ENCODE results near the gene FOSL2.

The FOSL2 gene

GRCh38 chr2:28433935-28434599 is 41.4 kb downstream of the FOSL2 start:
- no peak for DNase-seq (ENCODE audit: low read depth)

- DNase-seq (ENCODE audit: low read depth), result no peak
Measured at GRCh38 chr2:28434600-28434989, 41.9 kb downstream of the FOSL2 start.

GRCh38 chr2:28435241-28435640 is 42.6 kb downstream of the FOSL2 start:
- DNase-seq (ENCODE audit: low read depth), result no peak

DNA sequence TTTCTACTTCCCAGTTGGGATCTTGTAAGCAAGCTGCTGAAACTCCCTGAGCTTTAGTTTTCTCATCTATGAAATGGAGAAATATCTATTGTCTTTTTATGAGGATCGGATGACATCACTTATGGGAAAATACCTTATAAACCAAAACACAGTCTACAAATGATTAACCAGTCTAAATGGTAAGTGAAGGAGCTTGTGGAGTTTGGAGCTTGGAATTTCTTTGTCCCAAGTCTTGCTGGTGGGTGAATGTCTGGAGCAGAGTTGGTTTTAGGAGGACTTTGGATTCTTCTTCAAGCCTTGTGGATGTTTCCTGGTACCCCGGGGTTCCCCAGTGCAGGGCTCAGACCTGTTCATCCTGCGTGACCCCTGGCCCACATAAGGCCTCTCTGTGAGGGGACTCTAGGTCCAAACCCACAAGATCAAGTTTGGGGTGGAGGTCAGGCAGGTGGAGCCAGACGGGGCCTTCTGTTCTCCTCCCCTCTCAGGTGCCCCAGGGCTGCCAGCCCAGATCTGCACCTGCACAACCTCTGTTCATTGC is 43.2 kb downstream of the FOSL2 start:
- no peak for DNase-seq (ENCODE audit: low read depth)

DNA sequence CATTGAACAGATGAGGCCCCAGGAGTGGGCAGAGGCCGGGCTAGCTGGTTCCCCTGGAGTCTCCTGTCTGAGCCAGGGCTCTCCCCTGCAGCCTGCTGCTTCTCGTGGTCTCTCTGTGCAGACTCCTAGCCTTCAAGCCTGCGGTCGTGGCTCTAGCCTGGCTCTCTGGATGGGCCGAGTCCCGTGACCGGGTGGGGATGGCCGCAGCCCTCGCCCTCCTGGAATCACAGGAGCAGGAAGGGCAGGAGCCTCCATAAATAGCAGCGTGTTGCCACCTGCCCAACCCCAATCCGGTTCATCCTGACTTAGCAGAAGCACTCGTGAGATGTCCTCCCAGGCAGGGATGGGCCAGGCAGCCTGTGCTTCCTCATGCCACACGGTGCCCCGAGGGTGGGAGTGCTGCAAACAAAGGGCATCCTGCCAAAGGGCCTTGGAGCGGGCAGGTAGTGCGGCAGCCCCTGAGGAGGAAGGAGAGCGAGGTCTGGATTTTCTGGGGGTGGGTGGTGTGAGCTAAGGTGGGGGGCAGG is 43.9 kb downstream of the FOSL2 start:
- DNase-seq (ENCODE audit: low read depth), result no peak

GRCh38 chr2:28437149-28437835 is 44.6 kb downstream of the FOSL2 start:
- DNase-seq (ENCODE audit: low read depth), result no peak

DNA sequence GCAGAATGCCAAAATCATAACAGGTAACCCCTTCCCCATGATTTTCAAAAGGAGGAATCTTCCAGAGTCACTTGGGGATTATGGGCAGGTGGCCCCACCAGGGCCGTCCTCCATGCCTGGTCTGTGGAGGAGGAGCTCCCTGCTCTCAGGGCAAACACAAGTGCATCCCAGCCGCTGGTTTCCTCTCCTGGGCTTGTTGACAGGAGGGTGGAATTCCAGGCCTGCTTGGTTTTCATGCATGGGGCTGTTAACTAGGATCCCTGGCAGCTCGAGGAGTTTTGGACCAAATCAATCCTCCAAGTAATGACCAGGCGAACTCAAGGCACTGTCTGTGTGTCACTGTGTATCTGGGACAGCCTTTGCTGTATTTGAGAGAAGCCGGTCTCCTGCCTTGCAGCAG is 45.3 kb downstream of the FOSL2 start:
- no peak for DNase-seq (ENCODE audit: low read depth)

- DNase-seq (ENCODE audit: low read depth), result no peak
Measured at GRCh38 chr2:28438532-28439063, 45.9 kb downstream of the FOSL2 start.

DNA sequence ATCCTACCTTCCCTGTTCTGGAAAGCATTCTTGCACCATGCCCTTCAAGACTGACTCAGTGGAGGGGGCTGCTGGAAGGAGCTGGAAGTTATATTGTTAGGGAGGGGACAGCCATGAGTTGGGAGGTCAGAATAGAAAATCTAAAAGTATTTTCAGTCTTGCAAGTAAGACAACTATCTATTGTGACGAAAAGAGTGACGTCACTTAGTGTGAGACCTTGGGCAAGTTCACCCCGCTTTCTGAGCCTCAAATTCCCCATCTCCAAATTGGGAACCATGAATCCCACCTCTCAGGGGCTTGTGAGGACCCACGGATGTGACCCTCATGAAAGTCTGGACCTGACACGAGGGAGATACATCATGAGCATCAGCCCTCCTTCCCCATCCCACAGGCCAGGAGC is 46.5 kb downstream of the FOSL2 start:
- no peak for DNase-seq (ENCODE audit: low read depth)

GRCh38 chr2:28439763-28440162 is 47.1 kb downstream of the FOSL2 start:
- no peak for DNase-seq (ENCODE audit: low read depth)

DNA sequence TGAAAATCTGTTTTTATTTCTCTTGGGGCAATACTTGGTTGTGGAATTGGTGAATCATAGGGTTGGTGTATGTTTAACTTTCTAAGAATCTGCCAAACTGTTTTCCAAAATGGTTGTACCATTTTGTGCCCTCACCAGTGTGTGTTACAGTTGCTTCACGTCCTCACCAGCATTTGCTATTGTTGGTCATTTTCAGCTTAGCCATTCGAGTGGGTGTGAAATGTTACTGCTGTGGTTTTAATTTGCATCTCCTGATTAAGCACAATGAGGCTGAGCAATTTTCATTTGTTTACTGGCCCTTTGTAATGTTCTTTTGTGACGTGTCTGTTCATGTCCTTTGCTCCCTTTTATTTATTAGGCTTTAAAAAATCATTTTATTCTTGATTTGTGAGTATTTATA is 49.7 kb downstream of the FOSL2 start:
- no peak for DNase-seq (ENCODE audit: low read depth)

- no peak for DNase-seq (ENCODE audit: low read depth)
Measured at GRCh38 chr2:28444956-28445355, 52.3 kb downstream of the FOSL2 start.

DNA sequence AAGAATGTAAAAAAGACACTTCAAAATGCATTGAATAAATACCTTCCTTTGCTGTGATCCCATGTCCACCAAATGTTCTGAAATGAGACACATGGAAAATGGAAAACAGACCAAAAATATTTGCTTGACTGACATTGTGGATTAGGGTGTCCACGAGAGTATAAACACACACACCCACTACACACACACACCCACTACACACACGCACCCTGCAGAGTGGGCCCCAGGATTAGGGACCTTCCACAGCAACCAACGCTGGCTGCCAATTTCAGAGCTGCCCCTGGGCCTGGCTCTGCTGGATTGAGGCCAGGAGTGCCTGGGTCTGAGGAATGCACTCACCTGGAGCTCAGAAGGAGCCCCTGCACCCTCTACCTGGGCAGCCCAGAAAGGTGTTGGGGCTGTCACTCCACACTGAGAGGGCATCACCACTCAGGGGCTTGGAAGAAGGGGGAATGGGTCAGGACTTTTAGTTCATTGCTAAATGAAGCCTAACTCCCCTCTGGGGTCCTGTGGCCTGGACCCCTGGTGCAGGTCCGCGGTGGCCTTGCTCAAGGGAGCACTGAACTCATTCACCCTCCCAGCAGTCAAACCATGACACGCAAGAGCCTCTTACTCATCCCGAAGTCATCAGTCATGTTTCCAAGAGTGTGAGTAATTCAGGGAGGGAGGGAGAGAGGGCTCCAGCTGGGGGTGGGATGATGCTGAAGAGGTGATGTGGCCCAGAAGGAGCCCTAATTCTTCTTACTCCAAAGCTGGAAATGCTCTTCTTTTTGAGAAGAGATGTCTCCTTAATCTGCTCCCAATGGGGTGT is 53.0 kb downstream of the FOSL2 start:
- DNase-seq (ENCODE audit: low read depth), result no peak

DNA sequence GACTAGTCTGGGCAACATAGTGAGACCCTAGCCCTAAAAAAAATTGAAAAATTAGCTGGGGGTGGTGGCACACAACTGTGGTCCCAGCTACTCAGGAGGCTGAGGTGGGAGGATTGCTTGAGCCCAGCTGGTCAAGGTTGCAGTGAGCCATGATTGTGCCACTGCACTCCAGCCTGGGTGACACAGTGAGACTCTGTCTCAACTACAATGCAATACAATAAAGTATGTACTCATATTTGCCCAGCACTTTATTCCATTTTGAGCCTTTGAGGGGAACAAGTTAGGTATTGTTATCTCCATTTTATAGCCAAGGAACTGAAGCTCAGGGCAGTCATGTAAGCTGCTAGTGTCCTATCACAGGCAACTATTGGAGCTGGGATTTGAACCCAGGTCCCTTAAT is 53.9 kb downstream of the FOSL2 start:
- no peak for DNase-seq (ENCODE audit: low read depth)

GRCh38 chr2:28447086-28447485 is 54.4 kb downstream of the FOSL2 start:
- DNase-seq (ENCODE audit: low read depth), result no peak

DNA sequence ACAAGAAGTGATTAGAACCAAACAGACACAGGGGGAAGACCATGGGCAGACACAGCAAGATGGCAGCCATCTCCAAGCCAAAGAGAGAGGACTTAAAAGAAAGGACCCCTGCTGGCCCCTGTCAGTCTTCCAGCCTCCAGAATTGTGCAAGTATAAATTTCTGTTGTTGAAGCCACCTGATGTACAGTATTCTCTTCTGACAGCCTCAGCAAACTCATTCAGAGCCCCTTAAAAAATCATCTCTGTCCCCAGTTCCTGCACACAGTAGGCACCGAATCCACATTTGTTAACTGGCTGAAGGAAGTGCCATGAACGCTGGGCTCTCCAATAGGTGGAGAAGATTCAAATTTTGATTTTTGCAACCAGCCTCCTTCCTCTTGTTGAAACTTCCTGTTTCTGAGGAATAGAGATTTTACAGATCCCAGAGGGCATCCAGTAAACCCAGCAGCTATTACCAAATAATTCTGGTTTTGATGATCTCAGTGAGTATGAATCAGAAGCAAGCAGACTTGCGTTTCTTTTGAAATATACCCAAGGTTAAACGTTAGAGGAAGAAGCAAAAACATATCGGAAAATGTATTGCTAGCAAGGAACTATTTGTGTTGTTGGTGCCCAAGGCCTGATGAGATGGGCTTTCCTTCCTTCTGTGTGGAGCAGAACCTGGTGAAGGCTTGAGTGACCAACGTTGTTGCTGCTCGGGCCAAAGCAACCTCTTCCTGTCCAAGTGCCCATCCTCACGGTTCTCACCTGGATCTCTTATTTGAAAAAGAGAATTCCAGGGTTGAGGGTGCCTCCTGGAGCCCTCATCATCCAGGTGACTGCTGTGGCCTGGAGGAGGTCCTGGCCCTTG is 55.5 kb downstream of the FOSL2 start:
- no peak for DNase-seq (ENCODE audit: low read depth)

GRCh38 chr2:28448793-28449100 is 56.1 kb downstream of the FOSL2 start:
- DNase-seq (ENCODE audit: low read depth), result no peak

DNA sequence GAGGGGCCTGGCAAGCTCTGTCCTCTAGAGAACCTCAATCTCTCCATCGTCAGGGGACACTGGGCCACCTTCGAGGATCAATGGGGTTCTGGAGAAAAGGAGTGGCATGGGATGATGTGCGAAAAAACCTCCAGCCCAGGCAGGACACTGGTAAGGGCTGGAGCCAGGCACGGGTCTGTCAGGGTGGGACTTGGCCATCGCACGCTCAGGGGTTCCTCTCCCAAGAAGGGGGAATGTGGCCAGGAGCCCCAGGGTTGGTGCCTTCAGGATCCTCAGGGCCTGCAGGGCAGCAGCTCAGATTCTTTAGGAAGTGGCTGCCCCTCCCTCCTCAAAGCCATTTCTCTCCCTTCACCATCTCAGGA is 56.4 kb downstream of the FOSL2 start:
- no peak for DNase-seq (ENCODE audit: low read depth)

DNA sequence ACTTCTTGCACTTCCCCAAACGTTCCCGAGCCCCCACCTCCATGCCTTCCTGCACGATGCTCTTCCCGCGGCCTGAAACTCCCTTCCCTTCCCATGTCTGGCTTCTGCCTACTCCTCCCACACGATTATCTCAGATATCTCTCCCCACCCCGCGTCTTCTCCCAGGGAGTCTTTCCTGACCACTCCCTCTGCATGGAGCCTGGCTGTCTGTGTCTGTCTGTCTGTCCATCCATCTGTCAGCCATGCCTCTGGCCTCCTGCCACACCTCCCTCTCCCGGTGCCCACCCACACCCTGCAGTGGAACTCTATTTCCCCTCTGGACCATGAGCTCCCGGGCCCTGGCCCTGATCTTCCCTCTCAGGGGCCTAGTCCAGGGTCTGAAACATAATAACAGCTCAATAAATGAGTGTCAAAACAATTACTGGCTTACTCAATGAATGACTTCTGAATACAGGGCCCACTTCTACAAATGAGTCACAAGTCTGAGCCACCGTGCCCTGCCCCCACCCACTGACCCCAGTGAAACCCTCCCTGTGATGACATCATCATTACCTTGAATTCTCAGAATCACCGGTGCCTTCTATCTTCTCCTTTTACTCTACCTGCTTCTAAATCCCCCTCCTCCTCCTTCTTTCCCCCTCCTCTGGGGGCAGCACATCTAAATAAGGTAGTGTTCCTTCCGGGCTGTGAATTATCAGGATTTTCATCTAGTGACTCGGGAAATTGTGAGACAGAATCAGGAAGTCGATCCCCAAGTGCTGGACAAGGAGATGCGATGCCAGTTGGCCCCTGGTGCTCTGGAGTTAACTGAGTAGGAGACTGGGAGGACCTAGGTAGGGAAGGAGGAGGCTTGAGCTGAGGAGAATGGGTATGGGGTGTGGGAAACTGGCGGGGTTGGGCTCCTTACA is 57.1 kb downstream of the FOSL2 start:
- DNase-seq (ENCODE audit: low read depth), result peak; percentile 16

GRCh38 chr2:28450901-28451565 is 58.4 kb downstream of the FOSL2 start:
- no peak for DNase-seq (ENCODE audit: low read depth)

Measured in activated T-cell treated with anti-CD3 and anti-CD28 coated beads for 1 hour (primary cell).